Uterus (tissue), 2 donors: Measurements from ENCODE around the gene WWP2.

ENCODE experiments used
- POLR2A ChIP-seq, 2 donors: fragments of 450-650 bp; IDR thresholded peaks; one replicate each; pipeline ENCODE4 v1.6.1; 2016; ENCODE audit warnings: antibody characterized with exemption in 2 of 2, mild to moderate bottlenecking in 1 of 2, moderate library complexity in 1 of 2
- TF ChIP-seq, protein P1 (sequence below), 4 experiments: fragments of 200-600 bp in 2 of 4; fragments of 450-650 bp in 2 of 4; sonication (generic) in 2 of 4; IDR thresholded peaks; one replicate each; pipeline ENCODE4 v1.5.1; 2016 to 2019; ENCODE audit warnings: antibody characterized with exemption in 4 of 4, mild to moderate bottlenecking in 2 of 4, moderate library complexity in 1 of 4

- TF ChIP-seq, protein P1, sequence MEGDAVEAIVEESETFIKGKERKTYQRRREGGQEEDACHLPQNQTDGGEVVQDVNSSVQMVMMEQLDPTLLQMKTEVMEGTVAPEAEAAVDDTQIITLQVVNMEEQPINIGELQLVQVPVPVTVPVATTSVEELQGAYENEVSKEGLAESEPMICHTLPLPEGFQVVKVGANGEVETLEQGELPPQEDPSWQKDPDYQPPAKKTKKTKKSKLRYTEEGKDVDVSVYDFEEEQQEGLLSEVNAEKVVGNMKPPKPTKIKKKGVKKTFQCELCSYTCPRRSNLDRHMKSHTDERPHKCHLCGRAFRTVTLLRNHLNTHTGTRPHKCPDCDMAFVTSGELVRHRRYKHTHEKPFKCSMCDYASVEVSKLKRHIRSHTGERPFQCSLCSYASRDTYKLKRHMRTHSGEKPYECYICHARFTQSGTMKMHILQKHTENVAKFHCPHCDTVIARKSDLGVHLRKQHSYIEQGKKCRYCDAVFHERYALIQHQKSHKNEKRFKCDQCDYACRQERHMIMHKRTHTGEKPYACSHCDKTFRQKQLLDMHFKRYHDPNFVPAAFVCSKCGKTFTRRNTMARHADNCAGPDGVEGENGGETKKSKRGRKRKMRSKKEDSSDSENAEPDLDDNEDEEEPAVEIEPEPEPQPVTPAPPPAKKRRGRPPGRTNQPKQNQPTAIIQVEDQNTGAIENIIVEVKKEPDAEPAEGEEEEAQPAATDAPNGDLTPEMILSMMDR (IDR thresholded peaks at IDR 0.05): no peak
- TF ChIP-seq POLR2A (IDR thresholded peaks at IDR 0.05): no peak
Observed at GRCh38 chr16:69932228-69932627, 170.1 kb downstream of the WWP2 start.
